H1 (cell line): ENCODE results near the gene TCN2. TPM values are rescaled to one million over a fixed set of nuclear protein-coding genes. Genes with fewer than 3 reads are reported as not detected.

Experiments
- CTCF ChIA-PET: fragments of 300-600 bp; sonication (Branson Sonifier 250); formaldehyde crosslinking; loops from one replicate; lab custom pipeline; 2021; ENCODE audit not compliant: partially characterized antibody; lab: Charles Lee
- POLR2A ChIA-PET: fragments of 300-600 bp; sonication (Branson Sonifier 250); formaldehyde crosslinking; loops from one replicate; lab custom pipeline; 2021; ENCODE audit warnings: inconsistent platforms; ENCODE audit not compliant: partially characterized antibody; lab: Charles Lee
- DNase-seq, 2 experiments: peaks; one replicate each; pipeline versions ENCODE4 v3.0.0 to v3.0.0-alpha.2; 2010 to 2022; ENCODE audit warnings: low spot score in 2 of 2, low read depth in 1 of 2, mixed read lengths in 1 of 2
- FAIRE-seq: peaks from 2 replicates; lab custom pipeline; 2011; peaks lifted over from hg19 to GRCh38; lab: Jason Lieb, UNC
- H2AFZ ChIP-seq: 2 replicates; pipeline ENCODE4 v1.8.1; 2012; ENCODE audit warnings: low read length, inconsistent platforms
- H2AK5ac ChIP-seq: 2 replicates; pipeline ENCODE4 v1.6.1; 2013; ENCODE audit warnings: low read depth, low read length
- H2BK120ac ChIP-seq: replicated peaks from 2 replicates; pipeline ENCODE3; 2013; ENCODE audit warnings: low read depth, low read length, inconsistent platforms
- H2BK12ac ChIP-seq: 2 replicates; pipeline ENCODE4 v1.6.1; 2013; ENCODE audit warnings: low read depth, low read length
- H2BK15ac ChIP-seq: 2 replicates; pipeline ENCODE4 v1.6.1; 2013; ENCODE audit warnings: low read length
- H2BK20ac ChIP-seq: 2 replicates; pipeline ENCODE4 v1.6.1; 2013; ENCODE audit warnings: low read length
- H2BK5ac ChIP-seq: 2 replicates; pipeline ENCODE4 v1.6.1; 2013; ENCODE audit warnings: low read depth, low read length
- H3K14ac ChIP-seq: 2 replicates; pipeline ENCODE4 v1.6.1; 2013; ENCODE audit warnings: inconsistent platforms; ENCODE audit not compliant: insufficient read length
- H3K18ac ChIP-seq: 2 replicates; pipeline ENCODE4 v1.6.1; 2013; ENCODE audit warnings: low read length; ENCODE audit errors: extremely low read depth
- H3K23ac ChIP-seq: 2 replicates; pipeline ENCODE4 v1.6.1; 2013; ENCODE audit warnings: inconsistent platforms; ENCODE audit not compliant: insufficient read length
- H3K23me2 ChIP-seq: 2 replicates; pipeline ENCODE4 v1.6.1; 2013; ENCODE audit warnings: low read depth, low read length
- H3K27ac ChIP-seq: 2 replicates; pipeline ENCODE4 v1.6.1; 2011; ENCODE audit warnings: low read depth, low read length, inconsistent platforms
- H3K27me3 ChIP-seq, 4 experiments: replicated peaks in 1 of 4; 1 replicate in 1 of 4; 2 replicates in 3 of 4; pipeline versions ENCODE4 v1.6.1 to v1.8.1; 2011 to 2013; ENCODE audit warnings: low read length in 3 of 4, mild to moderate bottlenecking in 3 of 4, inconsistent platforms in 2 of 4, mixed read lengths in 2 of 4, moderate library complexity in 1 of 4; ENCODE audit not compliant: control insufficient read depth in 3 of 4, insufficient read depth in 3 of 4; ENCODE audit errors: extremely low read depth in 1 of 4
- H3K36me3 ChIP-seq, 4 experiments: 2 replicates each; pipeline versions ENCODE4 v1.6.1 to v1.8.1; 2011 to 2013; ENCODE audit warnings: mild to moderate bottlenecking in 4 of 4, low read length in 3 of 4, moderate library complexity in 2 of 4, control low read depth in 1 of 4, inconsistent platforms in 1 of 4; ENCODE audit not compliant: insufficient read depth in 4 of 4, control insufficient read depth in 2 of 4
- H3K4ac ChIP-seq: replicated peaks from 2 replicates; pipeline ENCODE3; 2013; ENCODE audit warnings: low read length, low read depth, mixed read lengths, inconsistent platforms; ENCODE audit not compliant: insufficient read length
- H3K4me1 ChIP-seq, 4 experiments: replicated peaks in 1 of 4; 1 replicate in 1 of 4; 2 replicates in 3 of 4; pipeline versions ENCODE4 v1.6.1 to v1.8.1; 2011 to 2013; ENCODE audit warnings: low read length in 3 of 4, inconsistent platforms in 2 of 4, mixed read lengths in 1 of 4; ENCODE audit not compliant: insufficient read depth in 4 of 4, control insufficient read depth in 3 of 4
- H3K4me2 ChIP-seq, 2 experiments: 2 replicates each; pipeline versions ENCODE4 v1.6.1 to v1.8.1; 2011 to 2013; ENCODE audit warnings: low read depth in 2 of 2, low read length in 2 of 2, control low read depth in 1 of 2, inconsistent platforms in 1 of 2, mild to moderate bottlenecking in 1 of 2; ENCODE audit not compliant: insufficient read depth in 1 of 2
- H3K4me3 ChIP-seq, 4 experiments: fragments of 200-600, 300-600 bp in 1 of 4; sonication (generic), shearing (Covaris generic), sonication (Bioruptor Twin) in 1 of 4; 2 replicates each; pipeline versions ENCODE4 v1.5.1 to v1.8.1; 2011 to 2016; ENCODE audit warnings: low read length in 4 of 4, low read depth in 3 of 4, control low read depth in 2 of 4, inconsistent platforms in 2 of 4, mild to moderate bottlenecking in 2 of 4, mixed read lengths in 1 of 4, moderate library complexity in 1 of 4; ENCODE audit not compliant: insufficient read depth in 2 of 4; ENCODE audit errors: extremely low read depth in 1 of 4
- H3K56ac ChIP-seq: replicated peaks from 2 replicates; pipeline ENCODE3; 2013; ENCODE audit warnings: low read depth, mild to moderate bottlenecking, mixed read lengths, low read length, inconsistent platforms; ENCODE audit not compliant: insufficient read length
- H3K79me1 ChIP-seq: 2 replicates; pipeline ENCODE4 v1.6.1; 2013; ENCODE audit warnings: low read depth, low read length, control low read depth
- H3K79me2 ChIP-seq, 2 experiments: 2 replicates each; pipeline versions ENCODE4 v1.6.1 to v1.8.1; 2012 to 2013; ENCODE audit warnings: low read length in 2 of 2, mild to moderate bottlenecking in 2 of 2, inconsistent platforms in 1 of 2; ENCODE audit not compliant: insufficient read depth in 2 of 2, control insufficient read depth in 1 of 2
- H3K9ac ChIP-seq, 4 experiments: replicated peaks in 1 of 4; 1 replicate in 1 of 4; 2 replicates in 3 of 4; pipeline versions ENCODE4 v1.6.1 to v1.8.1; 2011 to 2013; ENCODE audit warnings: low read depth in 3 of 4, low read length in 3 of 4, control low read depth in 2 of 4, mild to moderate bottlenecking in 2 of 4, moderate library complexity in 2 of 4, inconsistent platforms in 1 of 4; ENCODE audit errors: extremely low read depth in 1 of 4
- H3K9me3 ChIP-seq, 2 experiments: 2 replicates each; pipeline versions ENCODE4 v1.6.1 to v1.8.1; 2012 to 2013; ENCODE audit warnings: mild to moderate bottlenecking in 2 of 2, moderate library complexity in 2 of 2, control low read depth in 1 of 2, inconsistent platforms in 1 of 2, low read depth in 1 of 2, low read length in 1 of 2, mixed read lengths in 1 of 2; ENCODE audit not compliant: insufficient read depth in 2 of 2
- H4K20me1 ChIP-seq, 2 experiments: replicated peaks in 1 of 2; 2 replicates each; pipeline versions ENCODE3 to v1.8.1; 2011 to 2013; ENCODE audit warnings: inconsistent platforms in 2 of 2, low read length in 2 of 2, mild to moderate bottlenecking in 1 of 2; ENCODE audit not compliant: insufficient read depth in 2 of 2, control insufficient read depth in 1 of 2
- H4K5ac ChIP-seq: 2 replicates; pipeline ENCODE4 v1.6.1; 2013; ENCODE audit warnings: low read length, low read depth, mixed read lengths, inconsistent platforms; ENCODE audit not compliant: insufficient read length
- H4K8ac ChIP-seq: 2 replicates; pipeline ENCODE4 v1.8.0; 2013; ENCODE audit warnings: mild to moderate bottlenecking, moderate library complexity, low read length, inconsistent platforms; ENCODE audit not compliant: insufficient read depth; ENCODE audit errors: extremely low read depth
- H4K91ac ChIP-seq: replicated peaks from 2 replicates; pipeline ENCODE3; 2013; ENCODE audit warnings: low read length, mixed read lengths, inconsistent platforms; ENCODE audit not compliant: insufficient read length
- ATF2 ChIP-seq: IDR thresholded peaks from 2 replicates; pipeline ENCODE4 v1.6.1; 2012; ENCODE audit warnings: low read length, inconsistent platforms
- CHD1 ChIP-seq: IDR thresholded peaks from 2 replicates; pipeline ENCODE4 v1.6.1; 2012; ENCODE audit warnings: low read depth, low read length, improper control_type of control experiment
- JUN ChIP-seq: IDR thresholded peaks from 2 replicates; pipeline ENCODE4 v1.6.1; 2011; ENCODE audit warnings: low read depth, mild to moderate bottlenecking, improper control_type of control experiment, low read length
- KDM4A ChIP-seq: IDR thresholded peaks from one replicate; pipeline ENCODE4 v1.7.1; 2012; ENCODE audit warnings: low read depth, mild to moderate bottlenecking, moderate library complexity, low read length, inconsistent platforms; ENCODE audit not compliant: severe bottlenecking
- NANOG ChIP-seq: IDR thresholded peaks from 2 replicates; pipeline ENCODE4 v1.6.1; 2011; ENCODE audit warnings: low read length, low read depth, mild to moderate bottlenecking, inconsistent platforms; ENCODE audit not compliant: insufficient read depth, poor library complexity, severe bottlenecking
- NRF1 ChIP-seq: IDR thresholded peaks from 2 replicates; pipeline ENCODE4 v1.6.1; 2011; ENCODE audit warnings: mild to moderate bottlenecking, low read depth, low read length, improper control_type of control experiment
- POLR2A ChIP-seq, 2 experiments: IDR thresholded peaks; 1 replicate in 1 of 2; 2 replicates in 1 of 2; pipeline ENCODE4 v1.6.1; 2011; ENCODE audit warnings: low read depth in 2 of 2, low read length in 2 of 2, mild to moderate bottlenecking in 2 of 2; ENCODE audit errors: control extremely low read depth in 1 of 2
- POLR2AphosphoS5 ChIP-seq: IDR thresholded peaks from 2 replicates; pipeline ENCODE4 v1.6.1; 2011; ENCODE audit warnings: low read depth, low read length
- RBBP5 ChIP-seq: IDR thresholded peaks from 2 replicates; pipeline ENCODE4 v1.7.1; 2012; ENCODE audit warnings: low read depth, mild to moderate bottlenecking, inconsistent platforms, low read length, moderate library complexity, borderline replicate concordance
- SAP30 ChIP-seq: fragments of 300-600 bp; sonication (generic); IDR thresholded peaks from 2 replicates; pipeline ENCODE4 v1.7.1; 2012; ENCODE audit warnings: low read length, moderate library complexity, mild to moderate bottlenecking, inconsistent platforms; ENCODE audit not compliant: insufficient read depth, insufficient replicate concordance
- SIX5 ChIP-seq: IDR thresholded peaks from 2 replicates; pipeline ENCODE4 v1.6.1; 2011; ENCODE audit warnings: mild to moderate bottlenecking, low read depth, low read length
- SUZ12 ChIP-seq: fragments of 200-600 bp; sonication (generic); IDR thresholded peaks from 2 replicates; pipeline ENCODE4 v1.6.1; 2012; ENCODE audit warnings: mild to moderate bottlenecking, inconsistent platforms, low read length, moderate library complexity, mixed read lengths
- WGBS, 2 experiments: shearing (Covaris generic) in 1 of 2; methylation state at CpG; one replicate each; pipeline versions ENCODE4 v1.1.6 to v1.1.7; 2013 to 2015; ENCODE audit warnings: low lambda C conversion rate in 2 of 2, mixed read lengths in 2 of 2, inconsistent platforms in 1 of 2, low coverage in 1 of 2, missing lambda C conversion rate in 1 of 2; ENCODE audit not compliant: insufficient replicate concordance in 2 of 2, insufficient coverage in 1 of 2, insufficient read length in 1 of 2; ENCODE audit errors: extremely low coverage in 1 of 2, missing lambda C conversion rate in 1 of 2; 5-methylcytosine and 5-hydroxymethylcytosine counted together
- polyA plus RNA-seq, 7 experiments: library from polyadenylated mRNA; depleted of rRNA in 3 of 7; stranded (reverse) in 5 of 7; unstranded in 2 of 7; fragments of >200 nt in 5 of 7; fragments of 200-250 nt in 2 of 7; gene quantifications; 1 replicate in 5 of 7; 2 replicates in 1 of 7; 4 replicates in 1 of 7; pipeline versions ENCODE4 v1.2.1 to v1.2.3, GENCODE V29; 2011 to 2013; ENCODE audit warnings: missing spikeins in 2 of 7, mixed read lengths in 2 of 7
- total RNA-seq: library from RNA; stranded (reverse); fragmentation: NEBNext Ultra II Directional; extraction: Animal tissue kit (Norgen Biotek cat#: 25700); gene quantifications from 2 replicates; pipeline ENCODE4 v1.2.1, GENCODE V29; 2021

Gene TCN2
- total and polyA plus RNA-seq, 2 of the 8 experiments (the other 6 are each of a cell fraction or from before 2014, with no cell fraction given): 30.0 to 87.8 TPM

GRCh38 chr22:30648825-30649224 is 41.9 kb downstream of the TCN2 start:
- peaks cover 0 to 2% of the 10 kb centered on the region in 2 experiments for H4K20me1 ChIP-seq
- FAIRE-seq: no peak
- 0 out of 2 replicates have a peak overlapping the region, but pooled peaks have one; percentile 5 for H2BK12ac ChIP-seq
- no peak for DNase-seq
- no peak overlapping the region for H3K18ac ChIP-seq
- H2AK5ac ChIP-seq: no peak overlapping the region
- H3K14ac ChIP-seq: no peak overlapping the region
- ChIA-PET POLR2A (interaction anchor here (0.7 to 1.0 kb wide), 2 partner anchors 10 to 30 kb away, joined by 3 read pairs; no protein-coding TSS in a partner anchor), CTCF (interaction anchor here (0.9 to 10.5 kb wide), 2 partner anchors 14 to 26 kb away, joined by 3 to 74 read pairs; partner anchors contain the start of gene SLC35E4)
- H2BK120ac ChIP-seq: no peak overlapping the region
- no peak overlapping the region for H3K23ac ChIP-seq
- no peak overlapping the region for H2BK5ac ChIP-seq
- H3K4me2 ChIP-seq: no peak overlapping the region
- TF ChIP-seq RBBP5: no peak
- TF ChIP-seq SAP30: no peak
- TF ChIP-seq POLR2AphosphoS5: no peak
- no peak for TF ChIP-seq NANOG
- no peak for TF ChIP-seq KDM4A
- no peak for TF ChIP-seq SIX5
- no peak for TF ChIP-seq ATF2
- no peak for TF ChIP-seq POLR2A (IDR thresholded peaks at IDR 0.05; ENCODE audit: control extremely low read depth in 1 of 2, low read depth in 2 of 2, low read length in 2 of 2)
- TF ChIP-seq JUN: no peak
- no peak for TF ChIP-seq CHD1
- TF ChIP-seq SUZ12: no peak
- no peak for TF ChIP-seq NRF1
- TF ChIP-seq, all 59 proteins: peak for 0
- Histone ChIP-seq H3K79me2 (no peaks in the 10 kb centered on the region), H3K23me2 (no peaks in the 10 kb centered on the region), H3K4me3 (no peak overlapping the region), H3K9ac (no peak overlapping the region), H2BK15ac (no peak overlapping the region), H4K91ac (no peak overlapping the region), H4K8ac (no peak overlapping the region), H3K9me3 (no peaks in the 10 kb centered on the region), H2BK20ac (0 out of 2 replicates have a peak overlapping the region, but pooled peaks have one; percentile 61), H3K4ac (no peak overlapping the region), H3K27ac (no peak overlapping the region), H4K5ac (no peak overlapping the region), H2AFZ (no peak overlapping the region), H3K79me1 (no peaks in the 10 kb centered on the region), H3K36me3 (no peaks in the 10 kb centered on the region), H3K56ac (no peak overlapping the region), H3K27me3 (no peaks in the 10 kb centered on the region), H3K4me1 (peaks cover 0 to 4% (median 0%) of the 10 kb centered on the region in 4 experiments; a peak in 2 of 7 replicates)
- WGBS, 2 experiments: 84% methylated on average over 3 of the region's 3 CpGs; no CpG with 5 or more reads in 1 of the 2 experiments
